Vagina (tissue), 2 donors: Measurements from ENCODE around the gene DXO. TPM values are rescaled to one million over a fixed set of nuclear protein-coding genes. Genes with fewer than 3 reads are reported as not detected.
"Not testable (repeated sequence)": the region's sequence is repeated elsewhere in the genome, so short reads cannot be mapped to it uniquely, and the experiment has no call there.

ENCODE experiments used
- DNase-seq, 2 donors: peaks; one replicate each; pipeline ENCODE4 v3.0.0-alpha.2; 2017; ENCODE audit errors: extremely low spot score in 2 of 2
- H3K27ac ChIP-seq: fragments of 200-600 bp; sonication (generic); one replicate; pipeline ENCODE4 v1.5.1; 2019
- H3K27me3 ChIP-seq: fragments of 200-600 bp; sonication (generic); one replicate; pipeline ENCODE4 v1.5.1; 2019
- H3K36me3 ChIP-seq, 2 donors: fragments of 200-600 bp; sonication (generic); one replicate each; pipeline ENCODE4 v1.5.1; 2017 to 2019
- H3K4me1 ChIP-seq: fragments of 200-600 bp; sonication (generic); one replicate; pipeline ENCODE4 v1.5.1; 2019
- H3K4me3 ChIP-seq, 2 donors: fragments of 200-600 bp; sonication (generic); 1 replicate in 1 of 2; 2 replicates in 1 of 2; pipeline ENCODE4 v1.5.1; 2016 to 2019
- H3K9me3 ChIP-seq: fragments of 200-600 bp; sonication (generic); one replicate; pipeline ENCODE4 v1.5.1; 2019
- CTCF ChIP-seq, 3 experiments: fragments of 450-650 bp in 2 of 3; fragments of 200-600 bp in 1 of 3; sonication (generic) in 1 of 3; IDR thresholded peaks; one replicate each; pipeline ENCODE4 v1.5.1; 2017 to 2019; ENCODE audit warnings: antibody characterized with exemption in 3 of 3, mild to moderate bottlenecking in 2 of 3, moderate library complexity in 2 of 3
- POLR2A ChIP-seq, 2 donors: fragments of 450-650 bp; IDR thresholded peaks; one replicate each; pipeline ENCODE4 v1.6.1; 2017; ENCODE audit warnings: antibody characterized with exemption in 2 of 2, mild to moderate bottlenecking in 2 of 2, moderate library complexity in 2 of 2
- POLR2AphosphoS5 ChIP-seq, 2 donors: sonication (generic); formaldehyde crosslinking; IDR thresholded peaks; one replicate each; pipeline ENCODE4 v1.9.0; 2017; ENCODE audit warnings: antibody characterized with exemption in 2 of 2, mild to moderate bottlenecking in 2 of 2, low read depth in 1 of 2; ENCODE audit not compliant: insufficient read depth in 1 of 2
- intact Hi-C: fragments of 100-400 bp; cut with DNase I; formaldehyde crosslinking; loops from one replicate; pipeline ENCODE4 v1.15.1; 2023
- total RNA-seq: library from RNA; depleted of rRNA; stranded (reverse); fragments of >200 nt; gene quantifications from one replicate; pipeline ENCODE4 v1.2.3, GENCODE V29; 2016

DXO gene
- total RNA-seq, 1 donor from 2014 or later, result 15.5 TPM

DNA sequence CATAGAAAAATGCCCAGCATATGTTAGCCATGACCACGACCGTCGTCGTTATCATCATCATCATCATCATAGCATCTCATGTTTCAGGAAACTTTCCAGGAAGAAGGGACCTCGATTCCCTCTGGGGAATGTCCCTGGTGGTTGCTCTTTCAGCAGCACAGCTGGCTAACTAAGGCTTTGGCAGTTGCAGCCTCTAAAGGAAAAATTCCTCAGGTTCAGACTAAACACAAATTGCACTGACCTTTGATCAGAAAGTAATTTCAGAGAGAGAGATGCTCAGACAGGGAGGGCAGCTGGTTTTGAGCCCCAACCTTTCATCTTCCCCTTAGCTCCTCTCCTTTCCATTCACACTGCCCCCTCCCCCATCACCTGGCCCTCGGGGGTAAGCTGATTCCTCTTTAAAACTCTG, 31.7 kb downstream of the DXO start:
- no peak overlapping the region for H3K4me3 ChIP-seq
- TF ChIP-seq POLR2AphosphoS5 (IDR thresholded peaks at IDR 0.05; ENCODE audit: insufficient read depth in 1 of 2, low read depth in 1 of 2) (no peak), POLR2A (IDR thresholded peaks at IDR 0.05) (no peak), CTCF (IDR thresholded peaks at IDR 0.05) (no peak)
- no peaks in the 10 kb centered on the region for H3K9me3 ChIP-seq
- H3K36me3 ChIP-seq, result no peaks in the 10 kb centered on the region
- H3K4me1 ChIP-seq, result peaks cover 7% of the 10 kb centered on the region
- DNase-seq, result no peak
- no peaks in the 10 kb centered on the region for H3K27me3 ChIP-seq
- H3K27ac ChIP-seq, result no peak overlapping the region
- intact Hi-C loops, result no loop called here

DNA sequence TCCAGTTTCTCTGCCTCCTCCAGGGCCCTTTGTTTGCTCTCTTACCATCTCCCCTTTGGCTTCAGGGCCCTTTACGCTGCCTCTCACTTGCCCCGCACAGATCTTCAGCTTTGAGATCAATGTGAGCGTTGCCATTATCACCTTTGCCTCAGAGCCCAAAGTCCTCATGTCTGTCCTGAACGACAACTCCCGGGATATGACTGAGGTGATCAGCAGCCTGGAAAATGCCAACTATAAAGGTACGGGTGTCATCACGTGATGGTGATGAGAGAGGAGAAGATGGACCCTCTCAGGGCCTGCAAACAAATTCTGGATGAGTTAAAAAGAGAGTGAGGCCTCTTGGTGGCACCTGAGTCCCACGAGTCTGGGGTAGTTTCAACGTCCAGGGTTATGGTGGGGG, 36.1 kb downstream of the DXO start:
- no peaks in the 10 kb centered on the region for H3K9me3 ChIP-seq
- no peaks in the 10 kb centered on the region for H3K27me3 ChIP-seq
- no peak for DNase-seq
- H3K4me1 ChIP-seq, result no peaks in the 10 kb centered on the region
- TF ChIP-seq CTCF (IDR thresholded peaks at IDR 0.05) (no peak), POLR2A (IDR thresholded peaks at IDR 0.05) (no peak), POLR2AphosphoS5 (IDR thresholded peaks at IDR 0.05; ENCODE audit: insufficient read depth in 1 of 2, low read depth in 1 of 2) (no peak)
- H3K4me3 ChIP-seq, result no peak overlapping the region
- H3K27ac ChIP-seq, result no peak overlapping the region
- intact Hi-C loops, result no loop called here
- H3K36me3 ChIP-seq, result no peaks in the 10 kb centered on the region

DNA sequence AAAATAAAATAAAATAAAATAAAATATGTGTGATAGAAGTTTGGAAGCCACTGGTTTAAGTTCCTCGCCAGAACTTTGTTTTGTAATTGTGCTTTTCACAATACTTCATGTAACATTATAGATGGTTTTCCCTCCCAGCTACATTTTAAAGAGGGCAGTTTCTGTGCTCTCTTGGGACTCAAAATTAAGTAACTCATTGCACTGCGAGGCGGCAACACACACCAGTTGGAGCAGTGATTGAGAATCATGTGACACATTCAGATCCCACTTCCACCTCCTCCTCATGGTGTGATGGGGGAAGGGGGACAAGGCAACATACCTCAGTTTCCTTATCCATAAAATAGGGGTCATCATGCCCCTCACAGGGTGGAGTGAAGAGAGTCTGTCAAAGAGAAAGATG, 36.9 kb downstream of the DXO start:
- TF ChIP-seq CTCF (IDR thresholded peaks at IDR 0.05) (no peak), POLR2AphosphoS5 (IDR thresholded peaks at IDR 0.05; ENCODE audit: insufficient read depth in 1 of 2, low read depth in 1 of 2) (no peak), POLR2A (IDR thresholded peaks at IDR 0.05) (no peak)
- no peak for DNase-seq
- Histone ChIP-seq H3K36me3 (no peaks in the 10 kb centered on the region), H3K4me1 (no peaks in the 10 kb centered on the region), H3K27ac (no peak overlapping the region), H3K9me3 (no peaks in the 10 kb centered on the region), H3K27me3 (no peaks in the 10 kb centered on the region), H3K4me3 (no peak overlapping the region)
- intact Hi-C loops, result no loop called here

DNA sequence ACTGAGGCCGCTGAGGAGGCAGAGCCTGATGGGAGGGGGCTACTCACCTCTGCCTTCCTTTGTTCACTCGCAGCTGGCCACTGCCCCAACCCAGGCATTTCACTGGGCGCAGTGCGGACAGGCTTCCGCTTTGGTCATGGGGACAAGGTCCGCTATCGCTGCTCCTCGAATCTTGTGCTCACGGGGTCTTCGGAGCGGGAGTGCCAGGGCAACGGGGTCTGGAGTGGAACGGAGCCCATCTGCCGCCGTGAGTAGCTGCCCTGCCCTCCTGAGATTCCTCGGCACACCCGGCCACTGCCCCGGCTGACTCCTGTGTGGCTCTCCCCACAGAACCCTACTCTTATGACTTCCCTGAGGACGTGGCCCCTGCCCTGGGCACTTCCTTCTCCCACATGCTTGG, 38.4 kb downstream of the DXO start:
- no peak overlapping the region for H3K4me3 ChIP-seq
- intact Hi-C loops, result no loop called here
- no peaks in the 10 kb centered on the region for H3K9me3 ChIP-seq
- H3K27ac ChIP-seq, result no peak overlapping the region
- H3K36me3 ChIP-seq, result no peaks in the 10 kb centered on the region
- no peak for DNase-seq
- no peaks in the 10 kb centered on the region for H3K4me1 ChIP-seq
- H3K27me3 ChIP-seq, result no peaks in the 10 kb centered on the region
- TF ChIP-seq CTCF (IDR thresholded peaks at IDR 0.05) (no peak), POLR2AphosphoS5 (IDR thresholded peaks at IDR 0.05; ENCODE audit: insufficient read depth in 1 of 2, low read depth in 1 of 2) (no peak), POLR2A (IDR thresholded peaks at IDR 0.05) (no peak)

DNA sequence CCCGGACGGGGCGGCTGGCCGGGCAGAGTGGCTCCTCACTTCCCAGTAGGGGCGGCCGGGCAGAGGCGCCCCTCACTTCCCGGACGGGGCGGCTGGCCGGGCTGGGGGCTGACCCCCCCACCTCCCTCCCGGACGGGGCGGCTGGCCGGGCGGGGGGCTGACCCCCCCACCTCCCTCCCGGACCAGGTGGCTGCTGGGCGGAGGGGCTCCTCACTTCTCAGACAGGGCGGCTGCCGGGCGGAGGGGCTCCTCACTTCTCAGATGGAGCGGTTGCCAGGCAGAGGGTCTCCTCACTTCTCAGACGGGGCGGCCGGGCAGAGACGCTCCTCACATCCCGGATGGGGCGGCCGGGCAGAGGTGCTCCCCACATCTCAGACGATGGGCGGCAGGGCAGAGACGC, 39.8 kb downstream of the DXO start:
- H3K27me3 ChIP-seq, H3K36me3 ChIP-seq, H3K4me3 ChIP-seq, H3K9me3 ChIP-seq, intact Hi-C loops, H3K27ac ChIP-seq, H3K4me1 ChIP-seq, DNase-seq: not testable (repeated sequence)

DNA sequence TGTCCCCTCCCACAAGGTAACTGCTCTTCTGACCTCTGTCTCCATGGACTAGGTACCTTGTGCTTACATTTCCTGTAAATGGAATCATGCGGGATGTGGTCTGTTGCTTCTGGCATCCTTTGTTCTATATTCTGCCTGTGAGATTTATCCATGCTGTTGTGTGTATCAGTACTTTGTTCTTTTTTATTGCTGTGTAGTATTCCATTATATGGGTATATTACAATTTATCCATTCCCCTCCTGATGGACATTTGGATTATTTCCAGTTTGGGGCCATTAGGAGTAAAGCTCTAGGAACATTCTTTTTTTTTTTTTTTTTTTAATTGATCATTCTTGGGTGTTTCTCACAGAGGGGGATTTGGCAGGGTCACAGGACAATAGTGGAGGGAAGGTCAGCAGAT, 41.0 kb downstream of the DXO start:
- intact Hi-C loops, result no loop called here
- Histone ChIP-seq H3K27me3 (no peaks in the 10 kb centered on the region), H3K36me3 (no peaks in the 10 kb centered on the region), H3K9me3 (no peaks in the 10 kb centered on the region), H3K4me3 (no peak overlapping the region), H3K4me1 (peaks cover 6% of the 10 kb centered on the region), H3K27ac (no peak overlapping the region)
- no peak for TF ChIP-seq POLR2AphosphoS5 (IDR thresholded peaks at IDR 0.05; ENCODE audit: insufficient read depth in 1 of 2, low read depth in 1 of 2)
- no peak for TF ChIP-seq CTCF (IDR thresholded peaks at IDR 0.05)
- no peak for TF ChIP-seq POLR2A (IDR thresholded peaks at IDR 0.05)
- no peak for DNase-seq
